ENCODE results near the gene DEUP1. TPM values are rescaled to one million over a fixed set of nuclear protein-coding genes. Genes with fewer than 3 reads are reported as not detected.
"Not testable (repeated sequence)": the region's sequence is repeated elsewhere in the genome, so short reads cannot be mapped to it uniquely, and the experiment has no call there.

DEUP1 gene
- total RNA-seq, 2 experiments from 2014 or later = not detected

DNA sequence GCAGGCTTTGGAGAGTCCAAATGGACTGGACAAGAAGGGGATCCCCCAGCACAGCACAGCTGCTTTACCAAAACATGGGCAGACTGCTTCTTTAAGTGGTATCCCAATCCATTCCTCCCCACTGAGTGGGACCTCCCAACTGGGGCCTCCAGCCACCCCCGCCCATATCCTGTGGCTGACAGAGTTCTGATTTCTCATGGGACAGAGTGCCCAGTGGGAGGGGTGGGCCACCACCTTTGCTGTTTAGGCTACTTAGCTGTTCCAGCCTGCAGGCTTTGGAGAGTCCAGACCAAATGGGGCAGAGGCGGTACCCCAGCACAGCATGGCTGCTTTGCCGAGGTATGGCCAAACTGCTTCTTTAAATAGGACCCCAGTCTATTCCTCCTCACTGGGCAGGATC is 26.9 kb upstream of the DEUP1 start:
- no peaks in the 10 kb centered on the region for H3K36me3 Mint-ChIP-seq (ENCODE audit: low read depth)
- H3K9me3 Mint-ChIP-seq = no peaks in the 10 kb centered on the region
- ATAC-seq (no peak), DNase-seq (no peak)
- ChIA-PET CTCF (no interaction called here), POLR2A (no interaction called here)
- H3K27ac Mint-ChIP-seq = no peak overlapping the region
- H3K4me3 Mint-ChIP-seq = no peak overlapping the region
- no peaks in the 10 kb centered on the region for H3K4me1 Mint-ChIP-seq (ENCODE audit: low read depth)
- intact Hi-C loops (cut with micrococcal nuclease) = no loop called here
- no peaks in the 10 kb centered on the region for H3K27me3 Mint-ChIP-seq
- TF ChIP-seq, protein P1, sequence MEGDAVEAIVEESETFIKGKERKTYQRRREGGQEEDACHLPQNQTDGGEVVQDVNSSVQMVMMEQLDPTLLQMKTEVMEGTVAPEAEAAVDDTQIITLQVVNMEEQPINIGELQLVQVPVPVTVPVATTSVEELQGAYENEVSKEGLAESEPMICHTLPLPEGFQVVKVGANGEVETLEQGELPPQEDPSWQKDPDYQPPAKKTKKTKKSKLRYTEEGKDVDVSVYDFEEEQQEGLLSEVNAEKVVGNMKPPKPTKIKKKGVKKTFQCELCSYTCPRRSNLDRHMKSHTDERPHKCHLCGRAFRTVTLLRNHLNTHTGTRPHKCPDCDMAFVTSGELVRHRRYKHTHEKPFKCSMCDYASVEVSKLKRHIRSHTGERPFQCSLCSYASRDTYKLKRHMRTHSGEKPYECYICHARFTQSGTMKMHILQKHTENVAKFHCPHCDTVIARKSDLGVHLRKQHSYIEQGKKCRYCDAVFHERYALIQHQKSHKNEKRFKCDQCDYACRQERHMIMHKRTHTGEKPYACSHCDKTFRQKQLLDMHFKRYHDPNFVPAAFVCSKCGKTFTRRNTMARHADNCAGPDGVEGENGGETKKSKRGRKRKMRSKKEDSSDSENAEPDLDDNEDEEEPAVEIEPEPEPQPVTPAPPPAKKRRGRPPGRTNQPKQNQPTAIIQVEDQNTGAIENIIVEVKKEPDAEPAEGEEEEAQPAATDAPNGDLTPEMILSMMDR (IDR thresholded peaks at IDR 0.05) = no peak

DNA sequence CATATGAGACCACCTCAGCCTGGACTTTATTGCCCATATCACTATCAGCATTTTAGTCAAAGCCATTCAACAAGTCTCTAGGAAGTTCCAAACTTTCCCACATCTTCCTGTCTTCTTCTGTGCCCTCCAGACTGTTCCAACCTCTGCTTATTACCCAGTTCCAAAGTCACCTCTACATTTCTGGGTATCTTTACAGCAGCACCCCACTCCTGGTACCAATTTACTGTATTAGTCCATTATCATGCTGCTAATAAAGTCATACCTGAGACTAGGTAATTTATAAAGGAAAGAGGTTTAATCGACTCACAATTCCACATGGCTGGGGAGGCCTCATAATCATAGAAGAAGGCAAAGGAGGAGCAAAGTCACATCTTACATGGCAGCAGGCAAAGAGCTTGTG is 16.1 kb upstream of the DEUP1 start:
- intact Hi-C loops (cut with micrococcal nuclease); CTCF ChIA-PET; H3K4me3 Mint-ChIP-seq; H3K27ac Mint-ChIP-seq; POLR2A ChIA-PET; H3K27me3 Mint-ChIP-seq; ATAC-seq; DNase-seq; H3K4me1 Mint-ChIP-seq (ENCODE audit: low read depth); H3K36me3 Mint-ChIP-seq (ENCODE audit: low read depth): not testable (repeated sequence)
- peaks cover 22% of the 10 kb centered on the region for H3K9me3 Mint-ChIP-seq

DNA sequence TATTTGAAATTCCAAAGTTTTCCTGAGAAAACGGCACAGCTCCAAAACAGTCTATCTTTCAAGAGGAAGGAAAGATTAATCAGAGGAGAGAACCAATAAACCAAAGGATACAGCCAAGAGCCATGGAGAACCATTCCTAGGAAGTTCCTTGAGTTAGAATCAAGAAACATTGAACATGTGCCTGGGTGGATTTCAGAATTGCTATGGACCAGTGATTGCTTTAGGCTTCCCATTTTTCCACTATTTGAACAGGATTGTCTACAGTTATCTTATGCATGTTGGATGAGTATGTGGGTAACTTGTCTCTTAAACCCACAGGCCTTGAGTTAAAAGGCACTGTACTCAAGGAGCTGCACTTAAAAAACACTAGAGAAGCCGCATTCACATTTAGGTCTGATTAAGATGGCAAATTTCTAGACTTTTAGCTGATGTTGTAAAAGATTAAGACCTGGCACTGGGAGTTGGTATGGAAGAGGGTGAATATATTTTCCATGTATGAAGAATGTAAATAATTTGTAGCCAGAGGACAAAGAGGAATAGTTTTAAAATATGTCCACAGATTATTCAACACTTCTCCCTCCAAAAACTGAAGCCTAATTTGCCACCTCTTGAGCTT is 11.2 kb upstream of the DEUP1 start:
- TF ChIP-seq, protein P1 (IDR thresholded peaks at IDR 0.05) = no peak

DNA sequence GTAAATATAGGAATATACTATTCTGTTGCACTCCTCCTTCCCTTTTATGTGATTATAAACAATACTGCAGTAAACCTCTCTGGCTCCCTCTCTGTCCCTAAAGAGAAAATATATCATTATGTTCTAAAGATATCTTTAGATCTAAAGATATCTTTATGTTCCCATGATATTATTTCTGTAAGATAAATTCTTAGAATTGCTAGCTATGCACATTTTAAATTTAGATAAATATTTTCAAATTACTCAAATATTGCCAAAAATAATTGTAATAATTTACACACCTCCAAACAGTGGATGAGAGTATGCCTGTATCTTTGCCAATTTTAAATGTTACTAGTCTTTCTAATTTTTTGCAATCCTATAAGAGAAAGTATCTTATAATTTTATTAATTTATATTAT is 10.3 kb upstream of the DEUP1 start:
- ATAC-seq (no peak), DNase-seq (no peak)
- ChIA-PET POLR2A (no interaction called here), CTCF (interaction anchor here (1.1 kb wide), 1 partner anchor 20 kb away, joined by 3 read pairs; no protein-coding TSS in a partner anchor)
- Mint-ChIP-seq H3K4me1 (ENCODE audit: low read depth) (no peaks in the 10 kb centered on the region), H3K4me3 (no peak overlapping the region), H3K27me3 (no peaks in the 10 kb centered on the region), H3K9me3 (peaks cover 5% of the 10 kb centered on the region), H3K36me3 (ENCODE audit: low read depth) (no peaks in the 10 kb centered on the region), H3K27ac (no peak overlapping the region)
- TF ChIP-seq, protein P1 (IDR thresholded peaks at IDR 0.05) = no peak
- intact Hi-C loops (cut with micrococcal nuclease) = no loop called here

More for the DNA sequence above, 11.2 kb upstream of the DEUP1 start:
- CTCF ChIA-PET = interaction anchor here (0.8 to 1.1 kb wide), 2 partner anchors 14 to 28 kb away, joined by 3 read pairs; no protein-coding TSS in a partner anchor
- intact Hi-C loops (cut with micrococcal nuclease) = no loop called here
- peaks cover 2% of the 10 kb centered on the region for H3K36me3 Mint-ChIP-seq (ENCODE audit: low read depth)
- DNase-seq (no peak), ATAC-seq (no peak)
- POLR2A ChIA-PET = no interaction called here
- H3K27ac Mint-ChIP-seq = no peak overlapping the region
- no peaks in the 10 kb centered on the region for H3K27me3 Mint-ChIP-seq
- H3K4me3 Mint-ChIP-seq = no peak overlapping the region
- no peaks in the 10 kb centered on the region for H3K4me1 Mint-ChIP-seq (ENCODE audit: low read depth)
- H3K9me3 Mint-ChIP-seq = peaks cover 10% of the 10 kb centered on the region

DNA sequence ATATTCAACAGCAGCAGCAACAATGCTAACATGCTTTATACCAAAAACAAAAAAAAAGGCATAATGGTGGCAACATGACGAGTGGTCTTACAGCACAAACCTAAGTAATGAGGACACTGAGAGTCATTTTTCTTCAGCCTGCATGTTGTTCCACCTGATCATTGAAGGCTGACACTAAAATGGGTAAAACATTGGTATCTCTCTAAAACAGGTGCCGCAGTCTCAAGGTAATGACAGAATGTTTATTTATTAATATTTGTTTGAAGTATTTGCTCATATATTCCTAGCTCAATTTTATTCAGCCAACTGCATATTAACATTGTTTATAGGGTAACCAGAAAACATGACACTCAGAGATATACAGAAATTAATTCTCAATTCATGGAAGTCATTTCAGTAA is 8.3 kb upstream of the DEUP1 start:
- Mint-ChIP-seq H3K9me3 (peaks cover 4% of the 10 kb centered on the region), H3K4me3 (no peak overlapping the region), H3K36me3 (ENCODE audit: low read depth) (no peaks in the 10 kb centered on the region), H3K27me3 (no peaks in the 10 kb centered on the region), H3K4me1 (ENCODE audit: low read depth) (no peaks in the 10 kb centered on the region), H3K27ac (no peak overlapping the region)
- TF ChIP-seq, protein P1 (IDR thresholded peaks at IDR 0.05) = no peak
- ATAC-seq (no peak), DNase-seq (no peak)
- POLR2A ChIA-PET = no interaction called here
- CTCF ChIA-PET = no interaction called here
- intact Hi-C loops (cut with micrococcal nuclease) = no loop called here

Measured in activated CD8-positive, alpha-beta T cell treated with anti-CD3 and anti-CD28 coated beads for 36 hours (primary cell).